ENCODE measurements around the gene THNSL1.
"Not testable (repeated sequence)": the region's sequence is repeated elsewhere in the genome, so short reads cannot be mapped to it uniquely, and the experiment has no call there.

Gene THNSL1, protein sequence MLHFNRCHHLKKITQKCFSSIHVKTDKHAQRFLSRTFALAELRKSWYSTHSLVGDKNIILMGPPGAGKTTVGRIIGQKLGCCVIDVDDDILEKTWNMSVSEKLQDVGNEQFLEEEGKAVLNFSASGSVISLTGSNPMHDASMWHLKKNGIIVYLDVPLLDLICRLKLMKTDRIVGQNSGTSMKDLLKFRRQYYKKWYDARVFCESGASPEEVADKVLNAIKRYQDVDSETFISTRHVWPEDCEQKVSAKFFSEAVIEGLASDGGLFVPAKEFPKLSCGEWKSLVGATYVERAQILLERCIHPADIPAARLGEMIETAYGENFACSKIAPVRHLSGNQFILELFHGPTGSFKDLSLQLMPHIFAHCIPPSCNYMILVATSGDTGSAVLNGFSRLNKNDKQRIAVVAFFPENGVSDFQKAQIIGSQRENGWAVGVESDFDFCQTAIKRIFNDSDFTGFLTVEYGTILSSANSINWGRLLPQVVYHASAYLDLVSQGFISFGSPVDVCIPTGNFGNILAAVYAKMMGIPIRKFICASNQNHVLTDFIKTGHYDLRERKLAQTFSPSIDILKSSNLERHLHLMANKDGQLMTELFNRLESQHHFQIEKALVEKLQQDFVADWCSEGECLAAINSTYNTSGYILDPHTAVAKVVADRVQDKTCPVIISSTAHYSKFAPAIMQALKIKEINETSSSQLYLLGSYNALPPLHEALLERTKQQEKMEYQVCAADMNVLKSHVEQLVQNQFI

DNA sequence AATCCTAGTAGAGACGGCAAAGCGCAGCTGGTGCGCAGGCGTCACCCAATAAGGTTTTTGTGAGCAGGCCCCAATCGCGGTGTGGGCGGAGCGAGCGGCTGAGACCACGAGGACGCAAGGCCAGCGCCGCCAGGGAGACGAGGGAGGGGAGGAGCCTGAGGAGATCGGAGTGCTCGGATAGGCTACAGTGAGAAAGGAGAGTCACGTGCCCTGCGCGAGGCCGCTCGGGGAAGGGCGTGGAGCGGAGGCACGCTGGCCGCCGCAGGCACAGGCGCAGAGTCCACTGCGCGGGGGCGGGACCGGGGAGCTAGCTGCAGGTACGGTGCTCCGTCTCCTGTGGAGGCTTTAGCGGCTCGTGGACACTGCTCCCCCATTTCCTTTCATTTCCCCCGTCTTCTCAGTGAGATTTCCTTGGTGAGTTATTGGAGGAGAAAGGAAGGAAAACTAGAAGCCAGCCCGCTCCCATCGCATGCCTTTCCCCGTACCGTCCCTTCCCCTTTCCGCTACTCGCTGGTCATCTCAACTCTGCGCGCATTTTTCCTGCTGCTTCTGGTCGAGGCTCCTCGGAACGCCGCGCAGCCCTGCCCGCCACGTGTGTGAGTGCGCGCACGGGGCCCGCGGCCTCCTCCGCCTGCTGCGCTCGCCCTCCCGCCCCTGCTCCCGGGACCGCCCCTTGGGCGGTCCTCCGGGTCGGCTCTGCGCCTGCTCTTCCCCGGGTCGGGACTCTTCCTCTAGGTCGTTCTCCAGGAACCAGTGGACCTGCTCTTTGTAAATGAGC is at the start of gene THNSL1:
Gene THNSL1, plus strand, starts transcription at position 237 of the 778 bp plus-strand sequence. CDS start 6,612 bp downstream, outside the sequence.
- DNase-seq = peak; percentile 86 to 87

- DNase-seq = no peak
Measured at GRCh38 chr10:24966962-24967481, 49.4 kb upstream of the THNSL1 start.

DNA sequence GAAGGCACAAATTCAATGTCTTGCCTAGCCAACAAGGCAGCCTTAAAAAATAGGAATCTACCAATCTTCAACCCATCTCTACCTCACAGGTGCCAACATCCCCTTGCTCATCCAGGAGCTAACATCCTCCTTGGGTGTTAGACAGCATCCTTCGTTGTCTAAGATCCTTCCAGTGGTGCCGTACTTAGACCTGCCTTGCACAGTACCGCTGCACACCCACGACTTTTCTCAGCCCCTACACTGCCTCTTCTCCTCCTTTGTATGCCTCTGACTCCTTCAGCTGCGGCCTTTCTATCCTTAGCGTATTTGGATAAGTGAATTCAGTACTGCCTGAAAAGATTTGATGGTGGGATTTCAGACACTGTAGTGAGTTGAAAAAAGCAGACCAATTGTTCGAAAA is 48.1 kb upstream of the THNSL1 start:
- DNase-seq = no peak

DNA sequence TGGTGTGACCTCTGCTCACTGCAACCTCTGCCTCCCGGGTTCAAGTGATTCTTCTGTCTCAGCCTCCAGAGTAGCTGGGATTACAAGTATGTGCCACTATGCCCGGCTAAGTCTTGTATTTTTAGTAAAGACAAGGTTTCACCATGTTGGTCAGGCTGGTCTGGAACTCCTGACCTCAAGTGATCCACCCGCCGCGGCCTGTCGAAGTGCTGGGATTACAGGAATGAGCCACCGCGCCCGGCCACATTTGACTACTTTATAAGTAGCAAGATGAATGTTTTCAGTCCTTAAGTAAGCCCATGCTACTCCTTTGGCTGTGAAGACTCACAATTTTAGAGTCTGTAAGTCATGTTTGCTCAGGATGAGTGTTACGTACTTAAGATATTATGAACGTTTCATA is 47.5 kb upstream of the THNSL1 start:
- DNase-seq = not testable (repeated sequence)

DNA sequence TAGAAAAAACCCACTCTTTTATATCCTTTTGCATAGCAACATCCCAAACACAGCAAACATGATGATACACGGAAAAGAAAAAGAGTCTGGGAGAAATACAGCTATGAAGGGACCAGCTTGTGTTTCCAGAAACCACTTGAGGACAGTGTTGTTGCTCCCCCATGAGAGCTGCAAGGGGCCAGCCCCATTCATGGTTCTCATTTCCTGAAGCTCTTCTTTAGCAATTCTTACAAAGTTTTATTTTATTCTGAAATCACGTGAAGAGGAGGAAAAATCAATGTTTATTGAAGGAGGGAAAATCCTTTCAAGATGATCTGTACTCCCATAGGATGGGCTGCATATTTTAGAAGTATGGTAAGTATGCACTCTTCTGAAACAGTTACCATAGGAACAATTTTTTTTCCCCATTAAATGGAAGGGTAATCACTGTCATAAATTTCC is 46.6 kb upstream of the THNSL1 start:
- no peak for DNase-seq

DNA sequence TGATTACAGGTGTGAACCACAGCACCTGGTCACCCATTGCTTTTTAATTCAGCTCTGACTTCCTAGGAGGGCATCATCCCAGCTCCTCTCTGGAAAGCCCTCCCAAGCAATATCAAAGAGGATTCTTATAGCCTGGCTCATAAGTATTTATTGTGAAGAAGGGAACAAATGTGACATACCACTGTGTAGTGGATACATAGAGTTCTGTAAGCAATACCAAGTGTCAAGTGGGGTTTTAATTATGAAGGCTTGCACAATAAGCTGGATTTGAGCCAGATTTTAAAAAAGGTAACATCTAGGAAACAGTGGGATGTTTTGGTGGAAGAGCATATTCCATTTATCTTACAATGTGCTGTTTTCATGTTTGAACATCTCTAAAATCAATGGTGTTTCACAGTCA is 45.0 kb upstream of the THNSL1 start:
- no peak for DNase-seq

DNA sequence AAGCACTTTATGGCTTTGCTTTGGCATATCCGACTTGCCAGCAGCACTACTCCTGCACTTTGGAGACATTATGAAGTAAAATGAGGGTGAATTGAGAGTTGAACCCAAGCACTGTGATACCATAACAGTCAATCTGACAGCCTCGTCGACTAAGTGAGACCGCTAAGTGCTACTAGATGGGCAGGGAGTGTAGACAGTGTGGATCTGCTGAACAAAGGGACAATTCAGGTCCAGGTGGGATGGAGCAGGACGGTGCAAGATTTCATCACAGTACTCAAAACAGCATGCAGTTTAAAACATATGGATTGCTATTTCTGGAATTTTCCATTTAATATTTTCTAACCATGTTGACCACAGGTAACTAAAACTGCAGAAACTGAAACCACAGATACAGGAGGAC is 43.2 kb upstream of the THNSL1 start:
- no peak for DNase-seq

DNA sequence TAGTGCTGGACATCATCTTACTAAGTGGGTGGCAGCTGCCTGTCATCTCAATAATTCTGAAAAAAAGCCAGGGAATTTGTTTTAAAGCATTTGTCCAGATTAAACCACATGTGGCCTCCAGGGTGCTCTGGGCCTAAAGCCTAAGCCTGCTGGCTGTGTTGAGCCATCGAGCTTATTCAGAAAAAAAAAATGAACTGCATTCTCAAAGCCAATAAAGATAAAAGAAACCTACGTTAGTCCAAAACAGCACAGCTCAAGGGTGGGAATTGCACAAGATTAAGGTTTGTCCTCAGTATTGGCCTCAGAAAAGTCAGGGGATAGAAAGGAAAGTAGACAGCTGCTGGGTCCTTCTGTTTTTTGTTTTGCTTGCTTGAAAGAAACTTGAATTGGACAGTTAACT is 41.4 kb upstream of the THNSL1 start:
- peak in 1 of 2 experiments; percentile 0 for DNase-seq

GRCh38 chr10:24979685-24980084 is 36.7 kb upstream of the THNSL1 start:
- DNase-seq = no peak

- DNase-seq = no peak
Measured at GRCh38 chr10:24981161-24981710, 35.2 kb upstream of the THNSL1 start.

DNA sequence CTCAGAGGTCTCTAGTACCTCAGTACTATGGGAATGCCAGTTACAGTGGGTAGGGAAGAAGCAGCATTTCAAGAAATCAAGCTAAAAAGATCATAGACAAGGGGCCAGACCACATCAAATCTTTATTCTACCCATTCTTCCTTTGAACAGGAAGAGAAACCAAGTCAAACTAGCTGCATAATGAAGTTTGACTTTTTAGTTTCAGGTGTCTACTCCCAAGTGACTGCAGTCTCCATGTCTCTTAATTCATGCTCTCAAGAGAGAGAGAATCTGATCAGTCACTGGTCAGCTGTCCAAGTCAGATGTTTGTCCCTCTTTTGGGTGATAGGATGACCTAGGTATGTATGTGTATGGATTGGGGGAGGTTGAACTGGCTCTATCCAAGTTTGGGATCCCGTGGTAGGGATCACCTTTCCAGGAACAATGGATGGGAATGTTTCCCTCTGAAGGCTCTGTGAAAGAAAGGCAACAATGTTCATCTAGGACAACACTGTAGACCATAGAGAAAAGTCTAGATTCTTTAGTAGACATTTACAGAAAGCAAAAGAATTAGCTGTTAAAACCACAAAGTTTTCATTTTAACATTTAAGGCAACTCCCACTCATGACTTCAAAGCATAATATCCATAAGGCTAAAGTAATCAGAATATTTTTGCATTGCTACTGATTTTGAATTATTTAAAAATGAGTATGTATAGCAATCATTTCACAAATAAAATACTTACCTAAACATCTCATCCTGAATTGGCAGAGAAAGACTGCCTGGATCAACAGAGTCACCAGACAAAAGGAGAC is 33.9 kb upstream of the THNSL1 start:
- DNase-seq = no peak

DNA sequence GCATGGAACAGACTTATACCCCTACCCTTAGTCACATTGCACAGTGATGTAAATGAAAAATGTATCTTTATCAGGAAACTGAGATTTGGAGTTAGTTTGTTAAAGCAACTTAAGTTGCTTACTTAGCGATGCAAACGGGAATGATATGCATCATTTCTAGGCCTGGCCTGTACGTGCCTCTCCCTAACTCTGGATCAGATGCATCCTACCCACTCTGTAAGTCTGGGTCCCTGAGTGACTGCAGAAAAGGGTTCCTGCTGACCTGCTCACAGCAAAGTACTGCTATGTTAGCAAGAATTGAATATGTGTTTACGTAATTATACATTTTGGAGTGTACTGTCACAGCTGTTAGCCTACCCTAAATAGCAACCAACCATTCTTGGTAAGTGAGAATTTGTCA is 33.3 kb upstream of the THNSL1 start:
- DNase-seq = no peak

DNA sequence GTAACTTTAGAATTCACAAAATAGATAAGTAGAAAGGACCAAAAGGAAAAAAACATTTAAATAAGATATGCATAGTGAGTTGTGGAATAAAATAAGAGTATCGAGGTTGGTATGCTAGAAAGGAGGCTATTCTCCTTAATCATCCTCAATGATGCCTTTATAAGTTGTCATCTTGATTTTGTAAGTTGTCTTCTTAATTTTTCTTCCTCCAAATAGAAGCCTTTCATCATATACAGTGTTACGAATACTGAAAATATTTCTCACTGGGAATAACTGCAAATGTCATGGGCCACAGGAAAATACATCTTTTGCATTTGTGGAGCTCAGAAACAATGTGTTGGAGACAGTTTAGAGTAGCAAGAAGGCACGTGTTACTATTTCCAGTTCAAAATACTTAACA is 32.5 kb upstream of the THNSL1 start:
- no peak for DNase-seq

DNA sequence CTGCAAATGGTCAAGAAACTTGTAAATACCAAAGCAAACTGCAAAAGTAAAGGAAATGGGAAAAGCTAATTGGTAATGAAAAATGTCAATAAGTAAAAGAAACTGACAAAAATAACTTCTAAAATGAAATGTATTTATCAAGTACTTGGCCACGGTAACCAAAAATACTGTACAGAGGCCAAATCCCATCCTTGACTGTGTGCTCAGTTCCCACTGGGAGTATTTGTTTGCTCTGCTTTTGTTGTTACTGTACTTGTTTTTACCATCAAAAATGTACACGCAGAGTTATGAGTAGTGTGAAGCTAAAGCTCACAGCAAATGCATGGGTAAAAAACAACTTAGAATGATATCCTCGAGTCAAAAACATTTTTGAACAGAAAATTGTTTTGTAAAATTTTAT is 31.5 kb upstream of the THNSL1 start:
- DNase-seq = no peak

- DNase-seq = no peak
Measured at GRCh38 chr10:24988831-24989640, 27.4 kb upstream of the THNSL1 start.

DNA sequence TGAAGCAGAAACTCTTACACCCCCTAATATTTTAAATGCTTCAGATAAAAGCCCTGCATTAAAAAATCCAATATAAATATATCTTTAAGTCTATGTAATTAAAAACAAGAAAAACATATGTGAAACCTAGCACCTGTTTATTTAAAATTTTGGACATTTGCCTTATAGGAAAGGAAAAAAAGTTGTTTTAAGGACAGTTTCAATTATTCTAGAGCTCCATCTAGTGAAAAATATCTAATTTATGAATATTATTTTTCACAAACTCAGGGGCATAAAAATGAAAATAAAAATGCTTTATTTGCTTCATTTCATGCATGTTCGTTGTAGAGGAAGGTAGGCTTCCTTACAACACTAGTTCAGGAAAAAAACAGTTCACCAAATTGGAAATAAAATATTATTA is 26.5 kb upstream of the THNSL1 start:
- DNase-seq = no peak

GRCh38 chr10:24991298-24991697 is 25.1 kb upstream of the THNSL1 start:
- no peak for DNase-seq

- no peak for DNase-seq
Measured at GRCh38 chr10:24992512-24993133, 23.8 kb upstream of the THNSL1 start.

GRCh38 chr10:24993237-24993958 is 23.0 kb upstream of the THNSL1 start:
- DNase-seq = peak in 1 of 2 experiments; percentile 6

DNA sequence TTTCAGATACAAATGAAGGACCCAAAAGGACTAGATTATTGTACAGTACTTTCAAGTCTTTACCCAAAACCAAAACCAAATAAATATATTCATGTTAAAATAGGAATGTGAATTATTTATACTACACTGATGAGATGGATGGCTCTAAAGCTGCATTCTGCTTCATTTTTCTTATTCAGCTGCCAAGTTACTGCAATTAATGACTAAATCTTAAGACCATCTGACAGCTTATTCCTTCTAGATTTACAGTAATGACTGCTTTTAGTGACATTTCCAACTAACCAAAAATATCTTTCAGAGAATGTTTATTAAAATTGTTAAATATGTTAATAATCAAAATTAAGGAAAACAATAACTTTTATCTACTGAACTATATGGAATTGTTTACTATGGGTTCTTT is 21.3 kb upstream of the THNSL1 start:
- no peak for DNase-seq

Measured in NCI-H524 (cell line).